ENCODE results near the gene EXTL1. TPM values are rescaled to one million over a fixed set of nuclear protein-coding genes. Genes with fewer than 3 reads are reported as not detected.

EXTL1 gene
- total RNA-seq, 1 experiment from 2014 or later = 0.26 TPM

- ATAC-seq = no peak
- intact Hi-C loops (cut with micrococcal nuclease) = no loop called here
- Histone ChIP-seq H3K4me3 (ENCODE audit: low read length) (no peak overlapping the region), H3K36me3 (ENCODE audit: low read depth, low read length) (no peaks in the 10 kb centered on the region), H3K27me3 (ENCODE audit: low read length) (no peaks in the 10 kb centered on the region), H3K27ac (ENCODE audit: low read length) (no peak overlapping the region), H2AFZ (ENCODE audit: low read length) (no peak overlapping the region), H3K9ac (ENCODE audit: low read length) (no peak overlapping the region), H3K4me1 (ENCODE audit: insufficient read depth, low read length) (no peaks in the 10 kb centered on the region), H3K9me3 (ENCODE audit: low read length) (no peaks in the 10 kb centered on the region), H4K20me1 (ENCODE audit: low read length) (no peaks in the 10 kb centered on the region), H3K4me2 (ENCODE audit: low read length) (no peak overlapping the region), H3K79me2 (ENCODE audit: low read length) (no peaks in the 10 kb centered on the region), H3K9me2 (replicated peaks; ENCODE audit: low read length) (no peaks in the 10 kb centered on the region), H3F3A (ENCODE audit: low read length, unreplicated experiment) (no peaks in the 10 kb centered on the region)
- DNase-seq = no peak
- POLR2A ChIA-PET (ENCODE audit: unreplicated experiment) = no interaction called here
- CTCF ChIA-PET = no interaction called here
- no TSS peak for BruUV-seq (replicated peaks)
- no peak for TF ChIP-seq EZH2phosphoT487 (IDR thresholded peaks at IDR 0.05; ENCODE audit: borderline replicate concordance, low read length)
- no peak for TF ChIP-seq CTCF (conservative IDR thresholded peaks at IDR 0.05; ENCODE audit: low read depth, low read length)
- no peak for TF ChIP-seq EZH2 (IDR thresholded peaks at IDR 0.05; ENCODE audit: low read length, unreplicated experiment)
Observed at GRCh38 chr1:26058052-26058595, 36.5 kb downstream of the EXTL1 start.

GRCh38 chr1:26059906-26060305 lies 38.3 kb downstream of the EXTL1 start:
- no peaks in the 10 kb centered on the region for H3K79me2 ChIP-seq (ENCODE audit: low read length)
- DNase-seq = no peak
- intact Hi-C loops (cut with micrococcal nuclease) = no loop called here
- no peaks in the 10 kb centered on the region for H4K20me1 ChIP-seq (ENCODE audit: low read length)
- H3F3A ChIP-seq (ENCODE audit: low read length, unreplicated experiment) = no peaks in the 10 kb centered on the region
- CTCF ChIA-PET = no interaction called here
- no TSS peak for BruUV-seq (replicated peaks)
- no peak for TF ChIP-seq EZH2 (IDR thresholded peaks at IDR 0.05; ENCODE audit: low read length, unreplicated experiment)
- no peak for TF ChIP-seq EZH2phosphoT487 (IDR thresholded peaks at IDR 0.05; ENCODE audit: borderline replicate concordance, low read length)
- no peak for TF ChIP-seq CTCF (conservative IDR thresholded peaks at IDR 0.05; ENCODE audit: low read depth, low read length)
- no peaks in the 10 kb centered on the region for H3K9me2 ChIP-seq (replicated peaks; ENCODE audit: low read length)
- no peak overlapping the region for H3K4me2 ChIP-seq (ENCODE audit: low read length)
- H3K27me3 ChIP-seq (ENCODE audit: low read length) = no peaks in the 10 kb centered on the region
- no peaks in the 10 kb centered on the region for H3K36me3 ChIP-seq (ENCODE audit: low read depth, low read length)
- no peak overlapping the region for H3K4me3 ChIP-seq (ENCODE audit: low read length)
- H2AFZ ChIP-seq (ENCODE audit: low read length) = no peak overlapping the region
- no peak overlapping the region for H3K9ac ChIP-seq (ENCODE audit: low read length)
- no peaks in the 10 kb centered on the region for H3K9me3 ChIP-seq (ENCODE audit: low read length)
- H3K4me1 ChIP-seq (ENCODE audit: insufficient read depth, low read length) = peaks cover 4% of the 10 kb centered on the region; the same call in 1 of the 2 replicates
- no peak for ATAC-seq
- POLR2A ChIA-PET (ENCODE audit: unreplicated experiment) = no interaction called here
- no peak overlapping the region for H3K27ac ChIP-seq (ENCODE audit: low read length)

- H3K4me2 ChIP-seq (ENCODE audit: low read length) = no peak overlapping the region
- H3K27ac ChIP-seq (ENCODE audit: low read length) = no peak overlapping the region
- no peak overlapping the region for H2AFZ ChIP-seq (ENCODE audit: low read length)
- no peaks in the 10 kb centered on the region for H3K9me3 ChIP-seq (ENCODE audit: low read length)
- no peaks in the 10 kb centered on the region for H3K27me3 ChIP-seq (ENCODE audit: low read length)
- ChIA-PET POLR2A (ENCODE audit: unreplicated experiment) (no interaction called here), CTCF (no interaction called here)
- ATAC-seq (no peak), DNase-seq (no peak)
- peaks cover 4% of the 10 kb centered on the region; the same call in 1 of the 2 replicates for H3K4me1 ChIP-seq (ENCODE audit: insufficient read depth, low read length)
- BruUV-seq (replicated peaks) = no TSS peak
- no peaks in the 10 kb centered on the region for H3K36me3 ChIP-seq (ENCODE audit: low read depth, low read length)
- no peak overlapping the region for H3K9ac ChIP-seq (ENCODE audit: low read length)
- H3K79me2 ChIP-seq (ENCODE audit: low read length) = no peaks in the 10 kb centered on the region
- no peaks in the 10 kb centered on the region for H3K9me2 ChIP-seq (replicated peaks; ENCODE audit: low read length)
- TF ChIP-seq EZH2phosphoT487 (IDR thresholded peaks at IDR 0.05; ENCODE audit: borderline replicate concordance, low read length) = no peak
- TF ChIP-seq EZH2 (IDR thresholded peaks at IDR 0.05; ENCODE audit: low read length, unreplicated experiment) = no peak
- H3K4me3 ChIP-seq (ENCODE audit: low read length) = no peak overlapping the region
- no peaks in the 10 kb centered on the region for H4K20me1 ChIP-seq (ENCODE audit: low read length)
- no peaks in the 10 kb centered on the region for H3F3A ChIP-seq (ENCODE audit: low read length, unreplicated experiment)
- intact Hi-C loops (cut with micrococcal nuclease) = no loop called here
Observed at GRCh38 chr1:26060832-26061574, 39.4 kb downstream of the EXTL1 start.

Measured in PC-3 (cell line).